ENCODE data around the gene ZNF559. TPM values are rescaled to one million over a fixed set of nuclear protein-coding genes. Genes with fewer than 3 reads are reported as not detected.

ZNF559 gene
- polyA plus RNA-seq, 3 donors: 60.8 to 68.4 (median 67.6) TPM

DNA sequence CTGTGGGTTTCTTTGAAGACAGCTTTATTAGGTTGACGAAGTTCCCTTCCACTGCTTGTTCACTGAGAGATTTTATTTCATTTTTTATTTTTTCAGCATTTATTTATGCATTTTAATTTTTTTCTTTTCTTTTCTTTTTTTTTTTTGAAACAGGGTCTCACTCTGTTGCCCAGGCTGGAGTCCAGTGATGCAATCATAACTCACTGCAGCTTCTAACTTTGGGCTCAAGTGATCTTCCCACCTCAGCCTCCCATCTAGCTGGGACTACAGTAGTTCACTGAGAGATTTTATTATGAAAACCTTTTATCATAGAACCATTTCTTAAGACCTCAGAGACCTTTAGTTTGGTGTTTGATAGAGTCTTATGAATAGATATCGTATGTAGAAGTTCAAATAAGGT is 28.5 kb downstream of the ZNF559 start:
- no peak for DNase-seq (ENCODE audit: low read depth in 3 of 3, low spot score in 2 of 3)

DNA sequence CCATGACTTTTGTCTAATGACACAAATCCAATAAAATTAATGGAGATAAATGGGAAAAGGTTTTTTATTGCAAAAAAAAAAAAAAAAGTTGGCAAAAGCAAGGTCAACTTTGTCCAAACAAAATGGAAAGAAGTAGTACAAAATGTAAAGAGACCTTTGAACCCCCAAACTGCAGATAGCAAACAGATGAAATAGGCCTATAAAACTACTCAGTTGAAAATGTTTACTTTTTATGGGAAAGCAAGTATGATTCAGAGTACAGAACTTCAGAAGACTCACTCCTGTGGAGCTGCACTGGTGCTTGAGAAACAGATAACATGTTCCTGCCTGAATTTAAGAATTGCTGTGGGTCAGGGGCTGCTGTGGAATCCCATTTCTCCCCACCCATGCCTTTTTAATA is 29.0 kb downstream of the ZNF559 start:
- no peak for DNase-seq (ENCODE audit: low read depth in 3 of 3, low spot score in 2 of 3)

DNA sequence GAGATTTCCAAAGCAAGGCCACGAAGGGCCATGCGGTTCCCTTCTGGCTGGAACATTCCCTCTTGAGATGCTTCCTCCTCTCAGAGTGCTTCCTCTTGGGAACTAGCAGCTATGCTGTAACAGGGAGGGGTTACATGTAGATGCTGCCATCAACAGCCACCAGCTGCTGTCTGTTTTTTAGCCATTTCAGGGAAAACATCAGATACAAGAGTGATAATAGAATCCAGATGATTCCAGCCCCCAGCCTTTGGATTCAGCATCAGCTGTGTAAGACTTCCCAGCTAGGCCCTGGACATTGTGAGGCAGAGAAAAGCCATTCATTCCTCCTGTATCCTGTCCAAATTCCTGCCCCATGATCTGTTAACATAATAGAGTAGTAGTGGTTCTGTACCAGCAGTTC is 30.7 kb downstream of the ZNF559 start:
- no peak for DNase-seq (ENCODE audit: low read depth in 3 of 3, low spot score in 2 of 3)

DNA sequence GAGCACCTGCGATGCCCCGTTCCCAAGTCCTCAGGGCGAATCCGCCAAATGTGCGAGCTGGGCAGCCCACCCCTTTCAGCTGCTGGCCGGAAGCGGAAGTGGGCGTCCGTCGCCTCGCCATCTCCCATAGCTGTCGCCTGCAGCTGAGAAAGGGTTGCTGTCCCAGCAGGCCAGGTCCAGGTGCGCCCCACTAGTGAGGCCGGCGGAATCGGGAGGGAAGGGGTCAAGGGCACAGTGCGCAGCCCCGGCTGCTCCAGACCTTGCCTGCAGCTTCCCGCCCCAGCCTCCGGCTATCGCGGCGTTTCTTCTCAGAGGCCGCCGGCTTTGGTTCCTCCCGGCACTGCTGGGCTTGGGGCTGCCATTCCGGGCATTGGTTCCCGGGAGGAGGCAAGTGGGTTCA is 38.9 kb downstream of the ZNF559 start, which contains the start of gene ZNF177:
ZNF177 (plus strand) TSS at position 109 of the 400 bp plus-strand sequence. CDS start 15,299 bp downstream, outside the sequence.
- DNase-seq (ENCODE audit: low read depth in 3 of 3, low spot score in 2 of 3): peak in 2 of 3 donors; percentile 29 to 39

DNA sequence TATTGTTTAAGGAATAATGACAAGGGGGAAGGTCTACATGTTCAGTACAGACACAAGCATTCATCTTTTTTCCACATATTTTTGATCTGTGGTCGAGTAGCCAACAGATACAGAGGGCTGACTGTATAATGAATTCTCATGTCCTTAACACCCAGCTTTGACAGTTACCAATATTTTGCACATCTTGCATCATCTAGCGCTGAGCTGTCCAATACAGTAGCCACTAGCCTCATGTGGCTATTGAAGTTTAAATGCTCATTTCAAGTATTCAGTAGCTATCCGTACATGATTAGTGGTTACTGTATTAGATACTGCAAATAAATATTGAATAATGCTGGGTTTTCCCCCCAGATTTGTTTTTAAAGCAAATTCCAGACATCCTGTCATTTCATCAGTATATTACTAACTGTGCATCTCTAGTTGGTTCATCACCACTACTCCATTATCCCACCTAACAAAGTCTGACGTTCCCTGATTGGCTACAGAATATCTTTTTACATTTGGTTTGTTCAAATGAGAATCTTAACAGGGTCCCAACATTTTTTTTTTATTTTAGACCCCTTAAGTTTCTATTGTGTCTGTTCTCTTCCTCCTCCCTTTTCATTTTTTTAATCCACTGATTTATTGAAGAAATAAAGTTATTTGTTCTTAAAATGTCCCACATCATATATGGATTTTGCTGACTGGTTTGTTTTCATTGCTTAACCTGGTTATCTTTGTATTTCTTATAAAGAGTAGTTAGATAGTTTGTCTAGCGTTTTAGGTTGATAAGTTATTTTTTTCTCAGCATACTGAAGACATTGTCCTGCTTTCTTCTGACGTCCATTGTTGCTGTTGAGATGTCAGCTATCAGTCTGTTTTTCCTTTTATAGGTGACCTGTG is 47.0 kb downstream of the ZNF559 start:
- DNase-seq (ENCODE audit: low read depth in 3 of 3, low spot score in 2 of 3): no peak

DNA sequence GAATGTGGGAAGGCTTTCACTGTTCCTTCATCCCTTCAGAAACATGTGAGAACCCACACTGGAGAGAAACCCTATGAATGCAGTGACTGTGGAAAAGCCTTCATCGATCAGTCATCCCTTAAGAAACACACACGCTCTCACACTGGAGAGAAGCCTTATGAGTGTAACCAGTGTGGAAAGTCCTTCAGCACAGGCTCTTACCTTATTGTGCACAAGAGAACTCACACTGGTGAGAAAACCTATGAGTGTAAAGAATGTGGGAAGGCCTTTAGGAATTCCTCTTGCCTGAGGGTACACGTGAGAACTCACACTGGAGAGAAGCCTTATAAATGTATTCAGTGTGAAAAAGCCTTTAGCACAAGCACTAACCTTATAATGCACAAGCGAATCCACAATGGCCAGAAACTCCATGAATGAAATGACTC is 57.4 kb downstream of the ZNF559 start:
- no peak for DNase-seq (ENCODE audit: low read depth in 3 of 3, low spot score in 2 of 3)

Other genes starting within 250 kb of the ZNF559 start
- not detected for gene OR1M1, start 237.1 kb upstream of the ZNF559 start, polyA plus RNA-seq (ENCODE audit: insufficient read length in 3 of 3)
- under 1 TPM in 1 of 3 donors, not detected in 2; 0.04 TPM for gene OR7G2, start 216.7 kb upstream of the ZNF559 start, polyA plus RNA-seq (ENCODE audit: insufficient read length in 3 of 3)
- not detected for gene OR7G1, start 208.4 kb upstream of the ZNF559 start, polyA plus RNA-seq (ENCODE audit: insufficient read length in 3 of 3)
- not detected for gene OR7G3, start 197.2 kb upstream of the ZNF559 start, polyA plus RNA-seq (ENCODE audit: insufficient read length in 3 of 3)
- gene ZNF317, start 183.8 kb upstream of the ZNF559 start, polyA plus RNA-seq (ENCODE audit: insufficient read length in 3 of 3): 10 to 100 TPM; 36.5 to 38.8 (median 38.0) TPM
- gene OR7D2, start 145.2 kb upstream of the ZNF559 start, polyA plus RNA-seq (ENCODE audit: insufficient read length in 3 of 3): under 1 TPM in 2 of 3 donors, not detected in 1; 0.06 to 0.10 TPM
- not detected for gene OR7D4, start 104.6 kb upstream of the ZNF559 start, polyA plus RNA-seq (ENCODE audit: insufficient read length in 3 of 3)
- not detected for gene OR7E24, start 73.2 kb upstream of the ZNF559 start, polyA plus RNA-seq (ENCODE audit: insufficient read length in 3 of 3)
- gene ZNF699, start 14.3 kb upstream of the ZNF559 start, polyA plus RNA-seq (ENCODE audit: insufficient read length in 3 of 3): 1 to 10 TPM; 6.7 to 7.2 (median 7.0) TPM
- 10 to 100 TPM in 2 of 3 donors, 1 to 10 TPM in 1; 8.8 to 11.8 (median 11.3) TPM for gene ZNF177, start 38.8 kb downstream of the ZNF559 start, polyA plus RNA-seq (ENCODE audit: insufficient read length in 3 of 3)
- 10 to 100 TPM; 27.4 to 48.4 (median 44.6) TPM for gene ZNF266, start 111.4 kb downstream of the ZNF559 start, polyA plus RNA-seq (ENCODE audit: insufficient read length in 3 of 3)
- 1 to 10 TPM in 1 of 3 donors, under 1 TPM in 2; 0.50 to 1.2 (median 0.83) TPM for gene ZNF560, start 174.4 kb downstream of the ZNF559 start, polyA plus RNA-seq (ENCODE audit: insufficient read length in 3 of 3)
- gene ZNF426, start 214.5 kb downstream of the ZNF559 start, polyA plus RNA-seq (ENCODE audit: insufficient read length in 3 of 3): 10 to 100 TPM; 23.1 to 24.7 (median 24.2) TPM